Measurements from ENCODE around the gene RIMS4.

Gene RIMS4

DNA sequence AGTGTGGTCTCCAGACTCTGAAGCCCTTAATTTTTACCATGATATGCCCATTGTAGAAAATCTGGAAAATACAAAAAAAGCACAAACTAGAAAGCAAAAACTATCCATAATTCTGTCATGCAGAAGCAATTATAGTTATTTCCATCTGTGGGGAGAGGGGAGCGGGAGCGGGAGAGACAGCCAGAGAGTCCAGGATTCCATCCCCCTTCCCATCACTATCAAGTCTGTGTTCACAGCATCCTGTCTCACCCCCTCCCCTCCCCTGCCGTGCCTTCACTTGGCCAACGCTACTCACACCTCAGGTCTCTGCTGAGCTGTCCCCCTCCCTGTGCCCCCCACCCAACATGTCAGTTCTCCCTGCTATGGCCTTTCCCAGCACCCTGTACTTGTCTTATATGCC is 14.5 kb downstream of the RIMS4 start:
- no peak overlapping the region for H3K4me3 ChIP-seq (ENCODE audit: low read depth, low read length)
- in situ Hi-C loops (cut with HindIII; ENCODE audit: low sequenced_read_pairs): no loop called here
- DNase-seq (ENCODE audit: low read depth): no peak
- TF ChIP-seq, protein P1, sequence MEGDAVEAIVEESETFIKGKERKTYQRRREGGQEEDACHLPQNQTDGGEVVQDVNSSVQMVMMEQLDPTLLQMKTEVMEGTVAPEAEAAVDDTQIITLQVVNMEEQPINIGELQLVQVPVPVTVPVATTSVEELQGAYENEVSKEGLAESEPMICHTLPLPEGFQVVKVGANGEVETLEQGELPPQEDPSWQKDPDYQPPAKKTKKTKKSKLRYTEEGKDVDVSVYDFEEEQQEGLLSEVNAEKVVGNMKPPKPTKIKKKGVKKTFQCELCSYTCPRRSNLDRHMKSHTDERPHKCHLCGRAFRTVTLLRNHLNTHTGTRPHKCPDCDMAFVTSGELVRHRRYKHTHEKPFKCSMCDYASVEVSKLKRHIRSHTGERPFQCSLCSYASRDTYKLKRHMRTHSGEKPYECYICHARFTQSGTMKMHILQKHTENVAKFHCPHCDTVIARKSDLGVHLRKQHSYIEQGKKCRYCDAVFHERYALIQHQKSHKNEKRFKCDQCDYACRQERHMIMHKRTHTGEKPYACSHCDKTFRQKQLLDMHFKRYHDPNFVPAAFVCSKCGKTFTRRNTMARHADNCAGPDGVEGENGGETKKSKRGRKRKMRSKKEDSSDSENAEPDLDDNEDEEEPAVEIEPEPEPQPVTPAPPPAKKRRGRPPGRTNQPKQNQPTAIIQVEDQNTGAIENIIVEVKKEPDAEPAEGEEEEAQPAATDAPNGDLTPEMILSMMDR (IDR thresholded peaks at IDR 0.05; ENCODE audit: low read depth, low read length, missing control alignments): no peak

- DNase-seq (ENCODE audit: low read depth): no peak
- in situ Hi-C loops (cut with HindIII; ENCODE audit: low sequenced_read_pairs): no loop called here
- no peak overlapping the region for H3K4me3 ChIP-seq (ENCODE audit: low read depth, low read length)
- TF ChIP-seq, protein P1 (IDR thresholded peaks at IDR 0.05; ENCODE audit: low read depth, low read length, missing control alignments): no peak
Observed at GRCh38 chr20:44792796-44793195, 17.6 kb downstream of the RIMS4 start.

DNA sequence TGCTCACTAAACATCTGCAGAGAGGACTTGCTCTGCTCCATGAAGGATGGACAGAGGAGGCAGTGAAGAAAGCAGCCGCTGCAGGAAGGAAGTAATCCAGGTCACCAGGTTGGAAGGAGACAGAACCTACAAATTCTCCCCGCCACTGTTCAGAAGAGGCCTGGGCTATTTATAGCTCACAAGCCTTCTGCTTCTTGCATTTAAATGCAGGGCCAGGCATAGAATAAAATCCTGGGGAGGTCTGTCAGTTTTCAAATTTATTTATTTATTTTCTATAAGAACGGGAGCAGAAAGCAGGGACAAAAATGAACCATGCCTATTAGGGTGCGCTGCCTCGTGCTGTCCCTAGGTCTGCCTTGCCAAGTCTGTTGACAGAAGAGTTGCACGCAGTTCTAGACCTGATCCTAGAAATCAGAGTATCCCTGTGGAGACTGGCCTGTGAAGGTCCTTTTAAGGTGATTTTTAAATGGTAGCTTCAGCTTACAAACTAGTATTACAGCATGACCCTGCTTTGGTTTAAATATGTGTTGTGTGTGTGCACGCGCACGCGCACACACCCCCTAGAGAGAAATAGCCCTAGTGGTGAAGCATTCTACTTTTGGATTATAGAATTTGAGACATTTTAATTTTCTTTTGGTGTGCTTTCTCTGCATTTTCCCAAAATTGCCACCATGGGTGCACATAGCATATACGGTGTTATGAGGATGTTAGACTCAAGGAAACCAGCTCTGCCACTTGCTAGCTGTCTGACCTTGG is 19.5 kb downstream of the RIMS4 start:
- TF ChIP-seq, protein P1 (IDR thresholded peaks at IDR 0.05; ENCODE audit: low read depth, low read length, missing control alignments): no peak
- DNase-seq (ENCODE audit: low read depth): no peak
- H3K4me3 ChIP-seq (ENCODE audit: low read depth, low read length): no peak overlapping the region
- in situ Hi-C loops (cut with HindIII; ENCODE audit: low sequenced_read_pairs): no loop called here

DNA sequence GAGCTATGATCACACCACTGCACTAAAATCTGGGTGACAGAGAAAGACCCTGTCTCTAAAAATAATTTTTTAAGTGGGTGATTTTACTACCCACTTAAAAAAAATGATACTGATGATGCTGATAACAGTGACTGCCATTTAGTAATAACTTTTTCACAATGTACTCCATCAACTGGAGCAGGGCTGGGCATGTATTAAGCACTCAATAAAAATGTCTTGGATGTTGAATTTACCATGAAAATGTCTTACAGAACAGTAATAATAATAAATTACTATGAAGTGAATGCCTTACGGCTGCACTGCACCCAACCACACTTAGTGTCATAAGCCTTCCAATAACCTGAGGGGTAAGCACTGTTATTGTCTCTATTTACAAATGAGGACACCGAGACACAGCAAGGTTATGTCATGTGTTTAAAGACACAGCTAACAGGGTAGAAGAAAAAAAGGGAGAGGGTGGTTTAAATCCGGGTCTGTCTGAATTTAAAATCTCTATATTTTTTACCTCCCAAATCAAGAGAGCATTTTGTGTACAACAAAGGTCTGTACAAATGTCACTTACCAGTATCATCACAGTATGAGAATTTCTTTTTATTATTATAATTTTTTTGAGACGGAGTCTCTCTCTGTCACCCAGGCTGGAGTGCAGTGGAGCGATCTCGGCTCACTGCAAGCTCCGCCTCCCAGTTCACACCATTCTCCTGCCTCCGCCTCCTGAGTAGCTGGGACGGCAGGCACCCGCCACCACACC is 21.5 kb downstream of the RIMS4 start:
- in situ Hi-C loops (cut with HindIII; ENCODE audit: low sequenced_read_pairs): no loop called here
- no peak for DNase-seq (ENCODE audit: low read depth)
- H3K4me3 ChIP-seq (ENCODE audit: low read depth, low read length): no peak overlapping the region
- TF ChIP-seq, protein P1 (IDR thresholded peaks at IDR 0.05; ENCODE audit: low read depth, low read length, missing control alignments): no peak

DNA sequence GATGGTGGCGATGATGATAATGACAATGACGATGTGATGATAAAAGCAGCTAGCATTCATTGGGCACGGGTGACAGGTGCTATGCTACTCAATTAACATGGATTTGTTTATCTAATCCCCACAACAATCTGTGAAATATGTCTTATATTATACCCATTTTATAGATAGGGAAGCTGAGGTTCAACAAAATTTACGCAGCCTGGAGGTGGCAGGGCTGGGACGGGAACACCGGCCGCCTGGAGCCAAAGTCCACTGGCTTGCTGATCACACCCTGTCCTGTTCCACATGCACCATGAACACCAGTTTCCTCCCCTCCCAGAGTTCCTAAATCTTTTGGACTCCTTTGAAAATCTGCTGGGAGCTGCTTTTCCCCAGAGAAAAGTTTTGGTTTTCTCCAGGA is 23.0 kb downstream of the RIMS4 start:
- DNase-seq (ENCODE audit: low read depth): no peak
- in situ Hi-C loops (cut with HindIII; ENCODE audit: low sequenced_read_pairs): no loop called here
- no peak overlapping the region for H3K4me3 ChIP-seq (ENCODE audit: low read depth, low read length)
- TF ChIP-seq, protein P1 (IDR thresholded peaks at IDR 0.05; ENCODE audit: low read depth, low read length, missing control alignments): no peak

- in situ Hi-C loops (cut with HindIII; ENCODE audit: low sequenced_read_pairs): no loop called here
- TF ChIP-seq, protein P1 (IDR thresholded peaks at IDR 0.05; ENCODE audit: low read depth, low read length, missing control alignments): peak; percentile 1
- no peak for DNase-seq (ENCODE audit: low read depth)
- H3K4me3 ChIP-seq (ENCODE audit: low read depth, low read length): no peak overlapping the region
Observed at GRCh38 chr20:44785768-44786167, 24.6 kb downstream of the RIMS4 start.
